Prostate gland (tissue), 2 donors: ENCODE results near the gene ZHX3.

ENCODE experiments used
- CTCF ChIP-seq, 4 experiments: fragments of 200-600 bp in 2 of 4; fragments of 450-650 bp in 2 of 4; sonication (generic) in 2 of 4; IDR thresholded peaks; 1 replicate in 3 of 4; 2 replicates in 1 of 4; pipeline ENCODE4 v1.5.1; 2016 to 2019; ENCODE audit warnings: antibody characterized with exemption in 4 of 4, mild to moderate bottlenecking in 2 of 4, moderate library complexity in 2 of 4
- POLR2A ChIP-seq: fragments of 450-650 bp; IDR thresholded peaks from one replicate; pipeline ENCODE4 v1.6.1; 2016; ENCODE audit warnings: antibody characterized with exemption, mild to moderate bottlenecking
- POLR2AphosphoS5 ChIP-seq: sonication (generic); formaldehyde crosslinking; IDR thresholded peaks from one replicate; pipeline ENCODE4 v1.6.1; 2017; ENCODE audit warnings: antibody characterized with exemption

DNA sequence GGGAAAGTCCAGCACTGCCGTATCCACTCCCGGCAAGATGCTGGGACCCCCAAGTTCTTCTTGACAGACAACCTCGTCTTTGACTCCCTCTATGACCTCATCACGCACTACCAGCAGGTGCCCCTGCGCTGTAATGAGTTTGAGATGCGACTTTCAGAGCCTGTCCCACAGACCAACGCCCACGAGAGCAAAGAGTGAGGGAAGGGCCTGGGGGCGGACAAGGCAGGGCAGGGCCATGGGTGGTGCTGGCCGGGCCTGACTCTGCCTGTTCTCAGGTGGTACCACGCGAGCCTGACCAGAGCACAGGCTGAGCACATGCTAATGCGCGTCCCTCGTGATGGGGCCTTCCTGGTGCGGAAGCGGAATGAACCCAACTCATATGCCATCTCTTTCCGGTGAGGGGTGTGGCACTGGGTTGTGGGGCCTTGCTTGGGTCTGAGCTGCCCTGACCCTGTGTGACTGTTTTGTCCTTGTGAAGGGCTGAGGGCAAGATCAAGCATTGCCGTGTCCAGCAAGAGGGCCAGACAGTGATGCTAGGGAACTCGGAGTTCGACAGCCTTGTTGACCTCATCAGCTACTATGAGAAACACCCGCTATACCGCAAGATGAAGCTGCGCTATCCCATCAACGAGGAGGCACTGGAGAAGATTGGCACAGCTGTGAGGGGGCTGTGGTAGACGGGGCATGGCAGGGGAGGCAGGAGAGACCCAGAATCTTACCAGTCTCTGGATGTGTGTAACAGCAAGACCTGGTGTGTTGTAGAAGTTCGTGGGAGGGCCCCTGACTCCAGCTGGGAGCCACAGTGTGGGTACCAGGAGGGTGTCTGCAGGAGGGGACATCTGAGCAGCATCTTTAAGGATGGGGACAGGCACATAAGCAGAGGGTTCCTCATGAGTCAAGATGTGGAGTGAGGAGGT lies 151.1 kb downstream of the ZHX3 start:
- TF ChIP-seq POLR2AphosphoS5: no peak
- TF ChIP-seq CTCF (IDR thresholded peaks at IDR 0.05): no peak
- no peak for TF ChIP-seq POLR2A
